HepG2 (cell line): Measurements from ENCODE around the gene U2AF1L4. TPM values are rescaled to one million over a fixed set of nuclear protein-coding genes. Genes with fewer than 3 reads are reported as not detected.

Experiments
- DMAP1 ChIP-seq: IDR thresholded peaks from 2 replicates; pipeline ENCODE4 v1.6.1; 2016
- GATA4 ChIP-seq: sonication (generic); IDR thresholded peaks from 2 replicates; pipeline ENCODE4 v1.6.1; 2016; ENCODE audit warnings: antibody characterized with exemption, low read depth, borderline replicate concordance
- IKZF4 ChIP-seq: sonication (generic); formaldehyde crosslinking; IDR thresholded peaks from 2 replicates; pipeline ENCODE4 v1.5.1; 2020; ENCODE audit warnings: borderline replicate concordance, mild to moderate bottlenecking, low read depth, missing genetic modification reagents; ENCODE audit errors: not compliant biosample characterization
- MLLT10 ChIP-seq: sonication (generic); formaldehyde crosslinking; IDR thresholded peaks from 2 replicates; pipeline ENCODE4 v1.4.0; 2020; ENCODE audit warnings: missing genetic modification reagents
- PTBP1 ChIP-seq: fragments of 200-400 bp; formaldehyde crosslinking; IDR thresholded peaks from 2 replicates; pipeline ENCODE4 v1.6.1; 2018; ENCODE audit warnings: low read length, low read depth; ENCODE audit not compliant: poor library complexity, severe bottlenecking
- RAD51 ChIP-seq: fragments of 450-650 bp; IDR thresholded peaks from 2 replicates; pipeline ENCODE4 v1.6.1; 2016; ENCODE audit warnings: borderline replicate concordance
- RARA ChIP-seq: IDR thresholded peaks from 2 replicates; pipeline ENCODE4 v1.6.1; 2016; ENCODE audit warnings: missing genetic modification reagents, missing compliant biosample characterization
- RARG ChIP-seq: sonication (generic); formaldehyde crosslinking; IDR thresholded peaks from 2 replicates; pipeline ENCODE4 v1.4.0; 2020; ENCODE audit warnings: low read depth, mild to moderate bottlenecking, missing genetic modification reagents
- SALL1 ChIP-seq: sonication (generic); formaldehyde crosslinking; IDR thresholded peaks from 2 replicates; pipeline ENCODE4 v1.8.0; 2022; ENCODE audit warnings: mild to moderate bottlenecking, missing genetic modification reagents
- SMYD3 ChIP-seq: sonication (generic); formaldehyde crosslinking; IDR thresholded peaks from 2 replicates; pipeline ENCODE4 v1.8.1; 2023; ENCODE audit warnings: mild to moderate bottlenecking, missing genetic modification reagents
- SP1 ChIP-seq, 2 experiments: fragments of 450-650 bp in 1 of 2; sonication (generic) in 1 of 2; formaldehyde crosslinking in 1 of 2; IDR thresholded peaks; 2 replicates each; pipeline versions ENCODE4 v1.4.0 to v1.6.1; 2016 to 2020; ENCODE audit warnings: missing genetic modification reagents in 1 of 2
- polyA plus RNA-seq, 8 experiments: library from polyadenylated mRNA; depleted of rRNA in 3 of 8; stranded (reverse) in 7 of 8; unstranded in 1 of 8; fragments of >200 nt; fragmentation: Illumina TruSeq in 4 of 8; extraction: Trizol in 4 of 8; gene quantifications; 2 replicates each; pipeline versions ENCODE4 v1.2.1 to v1.2.3, GENCODE V29; 2011 to 2016; ENCODE audit warnings: low read depth in 4 of 8, missing spikeins in 1 of 8, mixed read lengths in 1 of 8; ENCODE audit not compliant: insufficient read depth in 1 of 8
- total RNA-seq, 5 experiments: library from RNA; depleted of rRNA; stranded (reverse); fragments of >200 nt; fragmentation: Illumina TruSeq; extraction: Trizol; gene quantifications; 2 replicates each; pipeline ENCODE4 v1.2.3, GENCODE V29; 2016; ENCODE audit warnings: low read depth in 1 of 5
- TF ChIP-seq, protein P1 (sequence below): sonication (generic); formaldehyde crosslinking; conservative IDR thresholded peaks from 2 replicates; pipeline ENCODE4 v1.5.0; 2020; ENCODE audit warnings: missing genetic modification reagents
- TF ChIP-seq, protein P2 (sequence below): sonication (generic); formaldehyde crosslinking; IDR thresholded peaks from 2 replicates; pipeline ENCODE4 v1.4.0; 2020; ENCODE audit warnings: mild to moderate bottlenecking, missing genetic modification reagents, borderline replicate concordance
- TF ChIP-seq, protein P3 (sequence below): sonication (generic); formaldehyde crosslinking; IDR thresholded peaks from 2 replicates; pipeline ENCODE4 v1.4.0; 2020; ENCODE audit warnings: missing genetic modification reagents
- TF ChIP-seq, protein P4 (sequence below): IDR thresholded peaks from 2 replicates; pipeline ENCODE4 v1.6.1; 2016; ENCODE audit warnings: control low read depth
- TF ChIP-seq, protein P5 (sequence below): sonication (generic); formaldehyde crosslinking; IDR thresholded peaks from 2 replicates; pipeline ENCODE4 v1.4.0; 2020; ENCODE audit warnings: low read depth, mild to moderate bottlenecking, missing genetic modification reagents

The U2AF1L4 gene
- total and polyA plus RNA-seq, 2 of the 13 experiments (the other 11 are each of a cell fraction or from before 2014, with no cell fraction given) = 7.9 to 15.4 TPM

DNA sequence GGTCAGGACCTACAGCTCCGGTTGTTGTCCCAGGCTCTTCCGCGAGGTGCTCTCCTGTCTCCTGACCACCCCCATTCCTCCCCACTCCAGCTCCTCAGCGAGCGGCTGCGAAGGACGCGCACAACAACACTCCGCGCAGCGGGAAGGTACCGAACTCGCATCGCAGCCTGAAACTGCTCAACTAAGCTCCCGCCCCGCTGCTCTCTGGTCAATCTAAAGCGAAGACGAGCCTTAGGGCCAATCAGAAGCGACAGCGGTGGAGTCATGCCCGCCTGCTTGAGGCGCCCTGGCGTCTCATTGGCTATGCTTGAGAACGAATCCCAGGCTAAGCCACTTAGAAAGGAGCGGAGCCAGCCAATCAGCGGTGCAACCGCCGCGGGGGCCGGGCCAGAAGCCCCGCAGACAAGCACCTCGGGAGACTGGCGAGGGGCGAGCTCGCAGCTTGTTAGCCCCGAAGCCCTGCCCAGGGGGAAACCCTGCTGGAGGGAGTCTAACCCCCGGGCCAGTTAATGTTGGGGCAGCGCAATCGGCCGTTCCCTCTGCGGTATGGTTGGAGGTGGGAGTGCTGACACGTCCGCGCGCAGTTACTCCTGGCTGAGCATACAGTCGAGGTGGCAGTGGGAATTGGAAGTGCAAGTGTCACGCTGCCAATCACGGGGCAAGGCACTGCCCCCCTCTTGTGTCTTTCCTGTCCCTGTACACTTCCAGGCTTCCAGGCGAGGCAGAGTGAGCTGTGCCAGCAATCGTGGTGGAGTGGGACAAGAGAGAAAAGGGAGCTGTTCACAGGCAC is 42.8 kb downstream of the U2AF1L4 start (continued):
- TF ChIP-seq, protein P1, sequence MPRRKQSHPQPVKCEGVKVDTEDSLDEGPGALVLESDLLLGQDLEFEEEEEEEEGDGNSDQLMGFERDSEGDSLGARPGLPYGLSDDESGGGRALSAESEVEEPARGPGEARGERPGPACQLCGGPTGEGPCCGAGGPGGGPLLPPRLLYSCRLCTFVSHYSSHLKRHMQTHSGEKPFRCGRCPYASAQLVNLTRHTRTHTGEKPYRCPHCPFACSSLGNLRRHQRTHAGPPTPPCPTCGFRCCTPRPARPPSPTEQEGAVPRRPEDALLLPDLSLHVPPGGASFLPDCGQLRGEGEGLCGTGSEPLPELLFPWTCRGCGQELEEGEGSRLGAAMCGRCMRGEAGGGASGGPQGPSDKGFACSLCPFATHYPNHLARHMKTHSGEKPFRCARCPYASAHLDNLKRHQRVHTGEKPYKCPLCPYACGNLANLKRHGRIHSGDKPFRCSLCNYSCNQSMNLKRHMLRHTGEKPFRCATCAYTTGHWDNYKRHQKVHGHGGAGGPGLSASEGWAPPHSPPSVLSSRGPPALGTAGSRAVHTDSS (CRISPR knock-in tag) = no peak
- TF ChIP-seq, protein P2, sequence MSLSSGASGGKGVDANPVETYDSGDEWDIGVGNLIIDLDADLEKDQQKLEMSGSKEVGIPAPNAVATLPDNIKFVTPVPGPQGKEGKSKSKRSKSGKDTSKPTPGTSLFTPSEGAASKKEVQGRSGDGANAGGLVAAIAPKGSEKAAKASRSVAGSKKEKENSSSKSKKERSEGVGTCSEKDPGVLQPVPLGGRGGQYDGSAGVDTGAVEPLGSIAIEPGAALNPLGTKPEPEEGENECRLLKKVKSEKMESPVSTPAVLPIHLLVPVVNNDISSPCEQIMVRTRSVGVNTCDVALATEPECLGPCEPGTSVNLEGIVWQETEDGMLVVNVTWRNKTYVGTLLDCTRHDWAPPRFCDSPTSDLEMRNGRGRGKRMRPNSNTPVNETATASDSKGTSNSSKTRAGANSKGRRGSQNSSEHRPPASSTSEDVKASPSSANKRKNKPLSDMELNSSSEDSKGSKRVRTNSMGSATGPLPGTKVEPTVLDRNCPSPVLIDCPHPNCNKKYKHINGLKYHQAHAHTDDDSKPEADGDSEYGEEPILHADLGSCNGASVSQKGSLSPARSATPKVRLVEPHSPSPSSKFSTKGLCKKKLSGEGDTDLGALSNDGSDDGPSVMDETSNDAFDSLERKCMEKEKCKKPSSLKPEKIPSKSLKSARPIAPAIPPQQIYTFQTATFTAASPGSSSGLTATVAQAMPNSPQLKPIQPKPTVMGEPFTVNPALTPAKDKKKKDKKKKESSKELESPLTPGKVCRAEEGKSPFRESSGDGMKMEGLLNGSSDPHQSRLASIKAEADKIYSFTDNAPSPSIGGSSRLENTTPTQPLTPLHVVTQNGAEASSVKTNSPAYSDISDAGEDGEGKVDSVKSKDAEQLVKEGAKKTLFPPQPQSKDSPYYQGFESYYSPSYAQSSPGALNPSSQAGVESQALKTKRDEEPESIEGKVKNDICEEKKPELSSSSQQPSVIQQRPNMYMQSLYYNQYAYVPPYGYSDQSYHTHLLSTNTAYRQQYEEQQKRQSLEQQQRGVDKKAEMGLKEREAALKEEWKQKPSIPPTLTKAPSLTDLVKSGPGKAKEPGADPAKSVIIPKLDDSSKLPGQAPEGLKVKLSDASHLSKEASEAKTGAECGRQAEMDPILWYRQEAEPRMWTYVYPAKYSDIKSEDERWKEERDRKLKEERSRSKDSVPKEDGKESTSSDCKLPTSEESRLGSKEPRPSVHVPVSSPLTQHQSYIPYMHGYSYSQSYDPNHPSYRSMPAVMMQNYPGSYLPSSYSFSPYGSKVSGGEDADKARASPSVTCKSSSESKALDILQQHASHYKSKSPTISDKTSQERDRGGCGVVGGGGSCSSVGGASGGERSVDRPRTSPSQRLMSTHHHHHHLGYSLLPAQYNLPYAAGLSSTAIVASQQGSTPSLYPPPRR (CRISPR knock-in tag) = peak; percentile 14; the same call in 1 of the 2 replicates
- TF ChIP-seq GATA4 (no peak), PTBP1 (no peak), MLLT10 (CRISPR knock-in tag) (no peak), RARG (CRISPR knock-in tag) (no peak), RAD51 (no peak), IKZF4 (CRISPR knock-in tag) (peak; percentile 47), DMAP1 (CRISPR knock-in tag) (0 out of 2 replicates have a peak, but pooled peaks have one; percentile 31), SMYD3 (CRISPR knock-in tag) (0 out of 2 replicates have a peak, but pooled peaks have one; percentile 50), SALL1 (CRISPR knock-in tag) (peak; percentile 75), SP1 (IDR thresholded peaks at IDR 0.05) (no peak), SP1 (CRISPR knock-in tag; IDR thresholded peaks at IDR 0.05) (peak; percentile 53), RARA (CRISPR knock-in tag) (no peak)
- TF ChIP-seq, protein P3, sequence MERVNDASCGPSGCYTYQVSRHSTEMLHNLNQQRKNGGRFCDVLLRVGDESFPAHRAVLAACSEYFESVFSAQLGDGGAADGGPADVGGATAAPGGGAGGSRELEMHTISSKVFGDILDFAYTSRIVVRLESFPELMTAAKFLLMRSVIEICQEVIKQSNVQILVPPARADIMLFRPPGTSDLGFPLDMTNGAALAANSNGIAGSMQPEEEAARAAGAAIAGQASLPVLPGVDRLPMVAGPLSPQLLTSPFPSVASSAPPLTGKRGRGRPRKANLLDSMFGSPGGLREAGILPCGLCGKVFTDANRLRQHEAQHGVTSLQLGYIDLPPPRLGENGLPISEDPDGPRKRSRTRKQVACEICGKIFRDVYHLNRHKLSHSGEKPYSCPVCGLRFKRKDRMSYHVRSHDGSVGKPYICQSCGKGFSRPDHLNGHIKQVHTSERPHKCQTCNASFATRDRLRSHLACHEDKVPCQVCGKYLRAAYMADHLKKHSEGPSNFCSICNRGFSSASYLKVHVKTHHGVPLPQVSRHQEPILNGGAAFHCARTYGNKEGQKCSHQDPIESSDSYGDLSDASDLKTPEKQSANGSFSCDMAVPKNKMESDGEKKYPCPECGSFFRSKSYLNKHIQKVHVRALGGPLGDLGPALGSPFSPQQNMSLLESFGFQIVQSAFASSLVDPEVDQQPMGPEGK (CRISPR knock-in tag) = 0 out of 2 replicates have a peak, but pooled peaks have one; percentile 43
- TF ChIP-seq, protein P4, sequence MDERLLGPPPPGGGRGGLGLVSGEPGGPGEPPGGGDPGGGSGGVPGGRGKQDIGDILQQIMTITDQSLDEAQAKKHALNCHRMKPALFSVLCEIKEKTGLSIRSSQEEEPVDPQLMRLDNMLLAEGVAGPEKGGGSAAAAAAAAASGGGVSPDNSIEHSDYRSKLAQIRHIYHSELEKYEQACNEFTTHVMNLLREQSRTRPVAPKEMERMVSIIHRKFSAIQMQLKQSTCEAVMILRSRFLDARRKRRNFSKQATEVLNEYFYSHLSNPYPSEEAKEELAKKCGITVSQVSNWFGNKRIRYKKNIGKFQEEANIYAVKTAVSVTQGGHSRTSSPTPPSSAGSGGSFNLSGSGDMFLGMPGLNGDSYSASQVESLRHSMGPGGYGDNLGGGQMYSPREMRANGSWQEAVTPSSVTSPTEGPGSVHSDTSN = peak; percentile 98
- TF ChIP-seq, protein P5, sequence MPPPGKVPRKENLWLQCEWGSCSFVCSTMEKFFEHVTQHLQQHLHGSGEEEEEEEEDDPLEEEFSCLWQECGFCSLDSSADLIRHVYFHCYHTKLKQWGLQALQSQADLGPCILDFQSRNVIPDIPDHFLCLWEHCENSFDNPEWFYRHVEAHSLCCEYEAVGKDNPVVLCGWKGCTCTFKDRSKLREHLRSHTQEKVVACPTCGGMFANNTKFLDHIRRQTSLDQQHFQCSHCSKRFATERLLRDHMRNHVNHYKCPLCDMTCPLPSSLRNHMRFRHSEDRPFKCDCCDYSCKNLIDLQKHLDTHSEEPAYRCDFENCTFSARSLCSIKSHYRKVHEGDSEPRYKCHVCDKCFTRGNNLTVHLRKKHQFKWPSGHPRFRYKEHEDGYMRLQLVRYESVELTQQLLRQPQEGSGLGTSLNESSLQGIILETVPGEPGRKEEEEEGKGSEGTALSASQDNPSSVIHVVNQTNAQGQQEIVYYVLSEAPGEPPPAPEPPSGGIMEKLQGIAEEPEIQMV (CRISPR knock-in tag) = no peak
